GM12891 (cell line): ENCODE measurements around the gene DUOX2.

Experiments
- POLR2A ChIP-seq: IDR thresholded peaks from 2 replicates; pipeline ENCODE4 v1.6.1; 2011; ENCODE audit warnings: low read depth, low read length, control low read depth
- POLR2AphosphoS5 ChIP-seq: IDR thresholded peaks from 2 replicates; pipeline ENCODE4 v1.6.1; 2011; ENCODE audit warnings: low read depth, low read length, control low read depth
- SPI1 ChIP-seq: IDR thresholded peaks from 2 replicates; pipeline ENCODE4 v1.6.1; 2011; ENCODE audit warnings: low read depth, low read length, control low read depth
- TAF1 ChIP-seq: IDR thresholded peaks from 2 replicates; pipeline ENCODE4 v1.6.1; 2011; ENCODE audit warnings: low read depth, low read length, control low read depth

DNA sequence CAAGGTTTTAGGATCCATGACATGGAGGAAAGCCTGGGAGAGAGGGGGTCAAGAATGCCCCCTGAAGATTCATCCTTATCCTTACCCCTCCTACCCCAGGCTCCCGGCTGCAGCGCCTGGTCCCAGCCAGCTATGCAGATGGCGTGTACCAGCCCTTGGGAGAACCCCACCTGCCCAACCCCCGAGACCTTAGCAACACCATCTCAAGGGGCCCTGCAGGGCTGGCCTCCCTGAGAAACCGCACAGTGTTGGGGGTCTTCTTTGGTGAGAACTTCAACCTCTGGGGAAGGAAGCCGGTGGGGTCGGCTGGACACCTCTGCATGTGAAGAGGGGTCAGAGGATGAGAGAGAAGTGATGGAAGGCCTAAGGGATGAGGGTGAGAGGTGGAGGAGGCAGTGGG lies 20.1 kb upstream of the DUOX2 start:
- TF ChIP-seq TAF1, result no peak
- no peak for TF ChIP-seq POLR2A
- no peak for TF ChIP-seq POLR2AphosphoS5
- TF ChIP-seq SPI1, result no peak
